OCI-LY7 (cell line): ENCODE data around the gene PICALM. TPM values are rescaled to one million over a fixed set of nuclear protein-coding genes. Genes with fewer than 3 reads are reported as not detected.

Experiments used
- BruUV-seq: library from RNA; stranded (reverse); fragments of 400-500 nt; replicated peaks from 2 replicates; lab custom pipeline; 2021; lab: Mats Ljungman, UMichigan
- CTCF ChIA-PET: fragments of 300-600 bp; sonication (Branson Sonifier 250); formaldehyde crosslinking; loops from one replicate; lab custom pipeline; 2022; ENCODE audit warnings: antibody characterized with exemption; ENCODE audit not compliant: unreplicated experiment; lab: Charles Lee
- POLR2A ChIA-PET: fragments of 300-600 bp; sonication (Branson Sonifier 250); formaldehyde crosslinking; loops from one replicate; lab custom pipeline; 2022; ENCODE audit warnings: antibody characterized with exemption; lab: Charles Lee
- DNase-seq: peaks from one replicate; pipeline ENCODE4 v3.0.0-alpha.2; 2015; ENCODE audit warnings: low spot score
- H2AFZ ChIP-seq: fragments of 200-600 bp; sonication (generic), shearing (Covaris generic); 2 replicates; pipeline ENCODE4 v1.6.1; 2014; ENCODE audit warnings: mild to moderate bottlenecking, antibody characterized with exemption, low read length, moderate library complexity
- H3K27ac ChIP-seq: fragments of 200-600 bp; sonication (generic); 2 replicates; pipeline ENCODE4 v1.5.1; 2014; ENCODE audit warnings: mixed run types, low read depth, mild to moderate bottlenecking, moderate library complexity, low read length, inconsistent platforms; ENCODE audit not compliant: poor library complexity, severe bottlenecking
- H3K36me3 ChIP-seq: fragments of 200-600 bp; sonication (generic); 2 replicates; pipeline ENCODE4 v1.6.1; 2014; ENCODE audit warnings: mild to moderate bottlenecking, antibody characterized with exemption, low read length, moderate library complexity, mixed read lengths; ENCODE audit not compliant: insufficient read depth
- H3K4me1 ChIP-seq: fragments of 200-600 bp; sonication (generic); 2 replicates; pipeline ENCODE4 v1.5.1; 2014; ENCODE audit warnings: mild to moderate bottlenecking, low read length; ENCODE audit not compliant: insufficient read depth, poor library complexity, severe bottlenecking
- H3K4me2 ChIP-seq: fragments of 200-600 bp; sonication (generic); 2 replicates; pipeline ENCODE4 v1.6.1; 2014; ENCODE audit warnings: mild to moderate bottlenecking, low read length
- H3K4me3 ChIP-seq: fragments of 200-600 bp; sonication (generic); 2 replicates; pipeline ENCODE4 v1.5.1; 2014; ENCODE audit warnings: mild to moderate bottlenecking, low read depth, low read length; ENCODE audit not compliant: poor library complexity, severe bottlenecking
- H3K79me2 ChIP-seq: fragments of 200-600 bp; sonication (generic); 2 replicates; pipeline ENCODE4 v1.6.1; 2016; ENCODE audit warnings: low read depth, mild to moderate bottlenecking, low read length, moderate library complexity, mixed read lengths; ENCODE audit not compliant: insufficient read depth
- H3K9me2 ChIP-seq: fragments of 200-600 bp; sonication (generic); 2 replicates; pipeline ENCODE4 v1.6.1; 2016; ENCODE audit warnings: mild to moderate bottlenecking, low read length, mixed read lengths; ENCODE audit not compliant: insufficient read depth
- H3K9me3 ChIP-seq: fragments of 200-600 bp; sonication (generic); 2 replicates; pipeline ENCODE4 v1.6.1; 2014; ENCODE audit warnings: mild to moderate bottlenecking, mixed run types, low read length, mixed read lengths
- H4K20me1 ChIP-seq: fragments of 200-600 bp; sonication (generic); 2 replicates; pipeline ENCODE4 v1.6.1; 2014; ENCODE audit warnings: mild to moderate bottlenecking, antibody characterized with exemption, low read length, moderate library complexity, mixed read lengths; ENCODE audit not compliant: insufficient read depth
- EZH2phosphoT487 ChIP-seq: fragments of 200-600 bp; sonication (generic); IDR thresholded peaks from 2 replicates; pipeline ENCODE4 v1.6.1; 2018; ENCODE audit warnings: low read depth, borderline replicate concordance, mild to moderate bottlenecking, mixed run types, antibody characterized with exemption, low read length, moderate library complexity, mixed read lengths
- intact Hi-C: fragments of 100-400 bp; cut with micrococcal nuclease; formaldehyde crosslinking; loops from one replicate; pipeline ENCODE4 v1.10.0; 2022; ENCODE audit not compliant: unreplicated experiment
- total RNA-seq, 2 experiments: library from RNA; depleted of rRNA in 1 of 2; stranded (reverse); fragments of >200 nt in 1 of 2; shearing (Covaris generic) in 1 of 2; gene quantifications; 2 replicates each; pipeline ENCODE4 v1.2.3, GENCODE V29; 2014 to 2022
- TF ChIP-seq, protein P1 (sequence below): fragments of 200-600 bp; sonication (generic); conservative IDR thresholded peaks from 2 replicates; pipeline ENCODE4 v1.5.1; 2014; ENCODE audit warnings: mild to moderate bottlenecking, antibody characterized with exemption, low read length, moderate library complexity, mixed read lengths

Gene PICALM
- total RNA-seq, 2 experiments from 2014 or later: 77.9 to 108 TPM

DNA sequence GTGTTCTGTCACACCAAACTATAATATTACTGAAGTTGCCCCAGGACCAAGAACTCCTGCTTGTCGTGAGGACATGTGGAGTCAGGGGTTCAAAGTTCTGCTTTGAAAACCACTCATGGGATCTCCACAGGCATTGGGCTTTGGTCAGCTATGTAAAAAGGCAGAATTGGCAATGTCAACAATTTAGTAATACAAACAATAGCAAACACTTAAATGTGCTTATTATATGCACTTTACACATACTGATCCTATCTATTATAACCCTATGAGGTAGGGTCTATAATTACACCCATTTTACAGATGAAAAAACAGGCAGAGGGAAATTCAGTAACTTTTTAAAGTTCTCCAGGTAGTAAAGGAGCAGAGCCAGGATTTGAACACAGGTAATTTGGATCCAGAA, 119.1 kb downstream of the PICALM start:
- CTCF ChIA-PET: no interaction called here
- Histone ChIP-seq H3K27ac (no peak overlapping the region), H3K4me2 (no peak overlapping the region), H2AFZ (no peak overlapping the region), H3K79me2 (no peaks in the 10 kb centered on the region), H4K20me1 (no peaks in the 10 kb centered on the region), H3K4me3 (no peak overlapping the region), H3K4me1 (no peaks in the 10 kb centered on the region), H3K9me2 (no peaks in the 10 kb centered on the region), H3K36me3 (peaks cover 12% of the 10 kb centered on the region), H3K9me3 (peaks cover 18% of the 10 kb centered on the region; the same call in 1 of the 2 replicates)
- no peak for DNase-seq
- no peak for TF ChIP-seq EZH2phosphoT487
- TF ChIP-seq, protein P1, sequence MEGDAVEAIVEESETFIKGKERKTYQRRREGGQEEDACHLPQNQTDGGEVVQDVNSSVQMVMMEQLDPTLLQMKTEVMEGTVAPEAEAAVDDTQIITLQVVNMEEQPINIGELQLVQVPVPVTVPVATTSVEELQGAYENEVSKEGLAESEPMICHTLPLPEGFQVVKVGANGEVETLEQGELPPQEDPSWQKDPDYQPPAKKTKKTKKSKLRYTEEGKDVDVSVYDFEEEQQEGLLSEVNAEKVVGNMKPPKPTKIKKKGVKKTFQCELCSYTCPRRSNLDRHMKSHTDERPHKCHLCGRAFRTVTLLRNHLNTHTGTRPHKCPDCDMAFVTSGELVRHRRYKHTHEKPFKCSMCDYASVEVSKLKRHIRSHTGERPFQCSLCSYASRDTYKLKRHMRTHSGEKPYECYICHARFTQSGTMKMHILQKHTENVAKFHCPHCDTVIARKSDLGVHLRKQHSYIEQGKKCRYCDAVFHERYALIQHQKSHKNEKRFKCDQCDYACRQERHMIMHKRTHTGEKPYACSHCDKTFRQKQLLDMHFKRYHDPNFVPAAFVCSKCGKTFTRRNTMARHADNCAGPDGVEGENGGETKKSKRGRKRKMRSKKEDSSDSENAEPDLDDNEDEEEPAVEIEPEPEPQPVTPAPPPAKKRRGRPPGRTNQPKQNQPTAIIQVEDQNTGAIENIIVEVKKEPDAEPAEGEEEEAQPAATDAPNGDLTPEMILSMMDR: no peak
- POLR2A ChIA-PET: interaction anchor here (0.6 kb wide), 1 partner anchor 11 kb away, joined by 6 read pairs; no protein-coding TSS in a partner anchor
- intact Hi-C loops: loop anchor here (10.0 kb wide), 1 partner anchor 265 kb away; no protein-coding TSS in a partner anchor
- no TSS peak for BruUV-seq

DNA sequence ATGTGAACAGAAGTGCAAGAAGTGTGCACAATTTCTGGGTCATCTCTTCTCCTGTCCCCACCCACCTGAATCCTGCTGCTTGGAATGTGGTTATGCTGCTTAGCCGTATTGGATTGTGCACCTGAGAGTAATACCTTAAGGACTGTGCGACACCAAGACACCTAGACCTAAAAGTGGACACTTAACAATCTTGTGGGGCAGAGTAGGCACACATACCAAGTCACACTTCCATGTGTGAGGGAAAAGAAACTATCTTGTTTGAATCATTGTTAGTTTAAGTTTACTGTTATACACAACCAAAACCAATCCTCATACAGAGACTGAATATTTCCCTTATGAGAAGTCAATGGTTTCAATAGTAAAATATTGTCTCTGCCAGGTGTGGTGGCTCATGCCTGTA, 120.0 kb downstream of the PICALM start:
- Histone ChIP-seq H3K79me2 (no peaks in the 10 kb centered on the region), H3K4me3 (no peak overlapping the region), H3K27ac (no peak overlapping the region), H3K4me1 (no peaks in the 10 kb centered on the region), H3K9me3 (peaks cover 19% of the 10 kb centered on the region; the same call in 1 of the 2 replicates), H3K9me2 (no peaks in the 10 kb centered on the region), H4K20me1 (no peaks in the 10 kb centered on the region), H2AFZ (no peak overlapping the region), H3K4me2 (no peak overlapping the region), H3K36me3 (peaks cover 3% of the 10 kb centered on the region; the same call in 1 of the 2 replicates)
- no peak for DNase-seq
- POLR2A ChIA-PET: interaction anchor here (0.6 to 0.8 kb wide), 3 partner anchors 10 to 12 kb away, joined by 4 to 6 read pairs (median 4); no protein-coding TSS in a partner anchor
- no peak for TF ChIP-seq EZH2phosphoT487
- TF ChIP-seq, protein P1: no peak
- no TSS peak for BruUV-seq
- intact Hi-C loops: loop anchor here (10.0 kb wide), 1 partner anchor 266 kb away; no protein-coding TSS in a partner anchor
- CTCF ChIA-PET: no interaction called here
